Osteocyte (in vitro differentiated cells): ENCODE measurements around the gene BBS2. TPM values are rescaled to one million over a fixed set of nuclear protein-coding genes. Genes with fewer than 3 reads are reported as not detected.
A peak's percentile ranks its signal among the peaks of the same experiment; 100 is the strongest.

Source experiments
- DNase-seq: peaks from one replicate; pipeline ENCODE4 v3.0.0; 2021; ENCODE audit warnings: mixed read lengths; ENCODE audit not compliant: unreplicated experiment; ENCODE audit errors: extremely low spot score
- H3K27ac Mint-ChIP-seq: one replicate; pipeline ENCODE4 v1.8.0; 2021; ENCODE audit warnings: mild to moderate bottlenecking, mixed read lengths; ENCODE audit not compliant: unreplicated experiment
- H3K27me3 Mint-ChIP-seq: one replicate; pipeline ENCODE4 v1.8.0; 2021; ENCODE audit warnings: mixed read lengths; ENCODE audit not compliant: unreplicated experiment
- H3K36me3 Mint-ChIP-seq: one replicate; pipeline ENCODE4 v1.8.0; 2021; ENCODE audit warnings: mixed read lengths; ENCODE audit not compliant: unreplicated experiment
- H3K4me1 Mint-ChIP-seq: one replicate; pipeline ENCODE4 v1.8.0; 2021; ENCODE audit warnings: mixed read lengths; ENCODE audit not compliant: unreplicated experiment
- H3K4me3 Mint-ChIP-seq: one replicate; pipeline ENCODE4 v1.8.0; 2021; ENCODE audit warnings: mild to moderate bottlenecking, moderate library complexity, mixed read lengths; ENCODE audit not compliant: unreplicated experiment
- H3K9me3 Mint-ChIP-seq: one replicate; pipeline ENCODE4 v1.8.0; 2021; ENCODE audit warnings: mixed read lengths; ENCODE audit not compliant: unreplicated experiment
- total RNA-seq: library from RNA; stranded (reverse); gene quantifications from 2 replicates; pipeline ENCODE4 v1.2.1, GENCODE V29; 2021
- TF ChIP-seq, protein P1 (sequence below): fragments of 200-600 bp; sonication (generic); IDR thresholded peaks from 2 replicates; pipeline ENCODE4 v1.5.0; 2021; ENCODE audit warnings: antibody characterized with exemption, mild to moderate bottlenecking, moderate library complexity

Gene BBS2
- total RNA-seq, 1 donor from 2014 or later, result 58.7 TPM

DNA sequence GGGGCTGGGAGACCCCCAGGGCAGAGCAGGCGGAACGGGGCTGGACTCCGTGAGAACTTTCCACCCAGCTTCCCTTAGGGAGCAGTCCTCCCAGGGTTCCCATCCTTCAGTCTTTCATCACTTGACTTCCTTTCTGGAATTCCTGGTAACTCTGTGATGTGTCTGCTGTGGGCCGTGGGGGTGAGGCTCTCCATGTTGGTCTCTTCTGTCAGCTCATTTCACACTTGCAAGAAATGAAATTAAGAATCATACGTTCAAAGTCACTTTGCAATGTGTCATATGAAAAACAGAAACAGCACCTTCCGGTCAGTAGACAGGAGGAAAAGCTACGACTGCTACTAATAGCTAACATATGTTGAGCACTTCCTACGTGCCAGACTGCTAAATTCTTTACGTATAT is 5.4 kb upstream of the BBS2 start:
- Mint-ChIP-seq H3K27ac (peak overlapping the region; percentile 86), H3K4me3 (peak overlapping the region; percentile 38), H3K36me3 (no peaks in the 10 kb centered on the region), H3K9me3 (no peaks in the 10 kb centered on the region), H3K27me3 (no peaks in the 10 kb centered on the region), H3K4me1 (peaks cover 22% of the 10 kb centered on the region)
- no peak for DNase-seq
- TF ChIP-seq, protein P1, sequence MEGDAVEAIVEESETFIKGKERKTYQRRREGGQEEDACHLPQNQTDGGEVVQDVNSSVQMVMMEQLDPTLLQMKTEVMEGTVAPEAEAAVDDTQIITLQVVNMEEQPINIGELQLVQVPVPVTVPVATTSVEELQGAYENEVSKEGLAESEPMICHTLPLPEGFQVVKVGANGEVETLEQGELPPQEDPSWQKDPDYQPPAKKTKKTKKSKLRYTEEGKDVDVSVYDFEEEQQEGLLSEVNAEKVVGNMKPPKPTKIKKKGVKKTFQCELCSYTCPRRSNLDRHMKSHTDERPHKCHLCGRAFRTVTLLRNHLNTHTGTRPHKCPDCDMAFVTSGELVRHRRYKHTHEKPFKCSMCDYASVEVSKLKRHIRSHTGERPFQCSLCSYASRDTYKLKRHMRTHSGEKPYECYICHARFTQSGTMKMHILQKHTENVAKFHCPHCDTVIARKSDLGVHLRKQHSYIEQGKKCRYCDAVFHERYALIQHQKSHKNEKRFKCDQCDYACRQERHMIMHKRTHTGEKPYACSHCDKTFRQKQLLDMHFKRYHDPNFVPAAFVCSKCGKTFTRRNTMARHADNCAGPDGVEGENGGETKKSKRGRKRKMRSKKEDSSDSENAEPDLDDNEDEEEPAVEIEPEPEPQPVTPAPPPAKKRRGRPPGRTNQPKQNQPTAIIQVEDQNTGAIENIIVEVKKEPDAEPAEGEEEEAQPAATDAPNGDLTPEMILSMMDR, result no peak

GRCh38 chr16:56520251-56520577 is 390 bp upstream of the BBS2 start:
- Mint-ChIP-seq H3K27me3 (no peaks in the 10 kb centered on the region), H3K9me3 (no peaks in the 10 kb centered on the region), H3K4me1 (peaks cover 54% of the 10 kb centered on the region), H3K4me3 (peak overlapping the region; percentile 86), H3K36me3 (no peaks in the 10 kb centered on the region), H3K27ac (peak overlapping the region; percentile 47)
- TF ChIP-seq, protein P1, result no peak
- no peak for DNase-seq

DNA sequence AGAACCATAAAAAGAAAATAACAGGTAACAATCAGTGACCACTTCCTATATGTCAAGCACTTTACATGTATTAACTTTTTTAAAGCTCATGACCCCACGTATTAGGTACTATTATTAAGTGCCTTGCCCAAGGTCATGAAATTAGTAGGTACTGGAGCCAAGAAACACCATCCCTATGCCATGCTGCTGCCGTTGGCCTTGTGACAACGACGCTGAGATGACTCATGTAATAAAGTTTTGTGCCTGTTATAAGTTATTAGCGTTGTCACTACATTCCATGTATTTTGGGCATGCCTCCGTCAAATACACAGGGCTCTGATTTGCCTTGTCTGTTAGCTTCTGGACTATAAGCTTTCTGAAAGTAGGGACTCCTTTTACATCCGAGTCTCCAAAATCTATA is 1.4 kb downstream of the BBS2 start:
- Mint-ChIP-seq H3K27ac (no peak overlapping the region), H3K9me3 (no peaks in the 10 kb centered on the region), H3K36me3 (no peaks in the 10 kb centered on the region), H3K4me1 (peaks cover 64% of the 10 kb centered on the region), H3K27me3 (no peaks in the 10 kb centered on the region), H3K4me3 (peak overlapping the region; percentile 86)
- TF ChIP-seq, protein P1, result no peak
- no peak for DNase-seq

DNA sequence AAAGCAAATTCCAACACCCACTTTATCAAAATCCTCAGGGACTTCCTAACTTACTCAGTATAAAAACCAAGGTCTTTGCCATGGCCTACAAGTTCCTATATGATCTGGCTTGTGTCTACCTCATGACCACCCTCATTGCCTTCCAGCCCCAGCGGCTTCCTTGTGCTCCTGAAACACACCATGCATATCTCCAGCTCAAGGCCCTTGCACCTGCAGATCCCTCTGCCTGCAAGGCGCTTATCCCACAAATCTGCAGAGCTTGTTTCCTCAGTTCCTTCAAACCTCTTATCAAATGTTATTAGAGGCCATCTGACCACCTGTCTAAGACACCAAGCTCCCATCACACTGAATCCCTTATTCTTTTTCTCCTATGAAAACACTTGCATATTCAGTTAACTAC is 2.6 kb downstream of the BBS2 start:
- H3K27ac Mint-ChIP-seq, result peak overlapping the region; percentile 76
- peaks cover 3% of the 10 kb centered on the region for H3K36me3 Mint-ChIP-seq
- TF ChIP-seq, protein P1, result no peak
- H3K27me3 Mint-ChIP-seq, result no peaks in the 10 kb centered on the region
- H3K4me3 Mint-ChIP-seq, result peak overlapping the region; percentile 20
- DNase-seq, result no peak
- no peaks in the 10 kb centered on the region for H3K9me3 Mint-ChIP-seq
- peaks cover 65% of the 10 kb centered on the region for H3K4me1 Mint-ChIP-seq

GRCh38 chr16:56515665-56516064 is 4.2 kb downstream of the BBS2 start:
- H3K4me3 Mint-ChIP-seq, result peak overlapping the region; percentile 56
- peak overlapping the region; percentile 88 for H3K27ac Mint-ChIP-seq
- peaks cover 15% of the 10 kb centered on the region for H3K36me3 Mint-ChIP-seq
- no peaks in the 10 kb centered on the region for H3K9me3 Mint-ChIP-seq
- peaks cover 74% of the 10 kb centered on the region for H3K4me1 Mint-ChIP-seq
- no peaks in the 10 kb centered on the region for H3K27me3 Mint-ChIP-seq
- TF ChIP-seq, protein P1, result no peak
- DNase-seq, result no peak
